Parathyroid adenoma (tissue), 2 donors: ENCODE results near the gene TPRG1L.
A peak's percentile ranks its signal among the peaks of the same experiment; 100 is the strongest.

Source experiments
- H2AFZ ChIP-seq: fragments of 300-600 bp; sonication (generic); one replicate; pipeline ENCODE4 v1.7.0; 2017; ENCODE audit warnings: antibody characterized with exemption, mild to moderate bottlenecking
- H3K27ac ChIP-seq: fragments of 300-600 bp; sonication (generic); one replicate; pipeline ENCODE4 v1.7.0; 2017
- H3K27me3 ChIP-seq: fragments of 300-600 bp; sonication (generic); one replicate; pipeline ENCODE4 v1.7.0; 2017; ENCODE audit warnings: low read length; ENCODE audit not compliant: control insufficient read depth, insufficient read depth
- H3K36me3 ChIP-seq: fragments of 300-600 bp; sonication (generic); one replicate; pipeline ENCODE4 v1.7.0; 2017; ENCODE audit warnings: low read length; ENCODE audit not compliant: control insufficient read depth, insufficient read depth
- H3K4me1 ChIP-seq: fragments of 300-600 bp; sonication (generic); one replicate; pipeline ENCODE4 v1.7.0; 2017; ENCODE audit warnings: control low read depth
- H3K4me2 ChIP-seq: fragments of 300-600 bp; sonication (generic); one replicate; pipeline ENCODE4 v1.7.0; 2017; ENCODE audit warnings: low read length
- H3K4me3 ChIP-seq: fragments of 300-600 bp; sonication (generic); one replicate; pipeline ENCODE4 v1.7.0; 2017; ENCODE audit warnings: low read depth, low read length
- H3K79me2 ChIP-seq: fragments of 300-600 bp; sonication (generic); one replicate; pipeline ENCODE4 v1.7.0; 2017; ENCODE audit warnings: control low read depth
- H3K9ac ChIP-seq: fragments of 300-600 bp; sonication (generic); one replicate; pipeline ENCODE4 v1.7.0; 2017; ENCODE audit warnings: mild to moderate bottlenecking
- H3K9me3 ChIP-seq: fragments of 300-600 bp; sonication (generic); one replicate; pipeline ENCODE4 v1.7.0; 2017; ENCODE audit warnings: low read length; ENCODE audit not compliant: control insufficient read depth
- CTCF ChIP-seq: fragments of 300-600 bp; sonication (generic); IDR thresholded peaks from one replicate; pipeline ENCODE4 v1.7.0; 2017; ENCODE audit warnings: antibody characterized with exemption, mild to moderate bottlenecking
- donor health status: primary hyperparathyroidism.

Gene TPRG1L

GRCh38 chr1:3611170-3612019 is 13.4 kb upstream of the TPRG1L start, which contains the start of gene MEGF6:
MEGF6 (minus strand) TSS chr1:3611508; CDS start chr1:3611268, 240 bp downstream.
- TF ChIP-seq CTCF = no peak
- Histone ChIP-seq H3K4me1 (no peaks in the 10 kb centered on the region), H3K9me3 (no peaks in the 10 kb centered on the region), H3K79me2 (no peaks in the 10 kb centered on the region), H3K4me2 (peak within 1 kb of the TSS; percentile 51), H3K4me3 (no peak within 1 kb of the TSS), H3K27me3 (no peaks in the 10 kb centered on the region), H3K27ac (no peak within 1 kb of the TSS), H3K36me3 (no peaks in the 10 kb centered on the region), H3K9ac (no peak within 1 kb of the TSS), H2AFZ (no peak within 1 kb of the TSS)

- Histone ChIP-seq H3K4me3 (no peak overlapping the region), H3K4me1 (no peaks in the 10 kb centered on the region), H3K36me3 (no peaks in the 10 kb centered on the region), H3K9ac (no peak overlapping the region), H3K9me3 (no peaks in the 10 kb centered on the region), H3K79me2 (no peaks in the 10 kb centered on the region), H2AFZ (no peak overlapping the region), H3K27ac (no peak overlapping the region), H3K4me2 (no peak overlapping the region), H3K27me3 (no peaks in the 10 kb centered on the region)
- no peak for TF ChIP-seq CTCF
These were observed 12.7 kb upstream of the TPRG1L start for GRCh38 chr1:3612123-3612522.

- Histone ChIP-seq H3K27ac (no peak overlapping the region), H3K79me2 (no peaks in the 10 kb centered on the region), H3K4me3 (no peak overlapping the region), H2AFZ (no peak overlapping the region), H3K9me3 (no peaks in the 10 kb centered on the region), H3K27me3 (no peaks in the 10 kb centered on the region), H3K36me3 (no peaks in the 10 kb centered on the region), H3K4me1 (no peaks in the 10 kb centered on the region), H3K9ac (no peak overlapping the region), H3K4me2 (no peak overlapping the region)
- peak; percentile 29 for TF ChIP-seq CTCF
These were observed 9.8 kb upstream of the TPRG1L start for GRCh38 chr1:3614755-3615742.

- no peaks in the 10 kb centered on the region for H3K9me3 ChIP-seq
- no peaks in the 10 kb centered on the region for H3K79me2 ChIP-seq
- TF ChIP-seq CTCF = no peak
- no peaks in the 10 kb centered on the region for H3K27me3 ChIP-seq
- H3K27ac ChIP-seq = no peak overlapping the region
- no peak overlapping the region for H3K9ac ChIP-seq
- H3K36me3 ChIP-seq = no peaks in the 10 kb centered on the region
- H2AFZ ChIP-seq = no peak overlapping the region
- H3K4me2 ChIP-seq = no peak overlapping the region
- no peak overlapping the region for H3K4me3 ChIP-seq
- no peaks in the 10 kb centered on the region for H3K4me1 ChIP-seq
These were observed 8.0 kb upstream of the TPRG1L start for GRCh38 chr1:3616861-3617260.
